NCI-H128 (cell line): ENCODE measurements around the gene CKMT1B.
"Not testable (repeated sequence)": the region's sequence is repeated elsewhere in the genome, so short reads cannot be mapped to it uniquely, and the experiment has no call there.

ENCODE experiments used
- DNase-seq: peaks from one replicate; lab custom pipeline; 2025; ENCODE audit not compliant: unreplicated experiment; lab: John Stamatoyannopoulos, UW

CKMT1B gene

GRCh38 chr15:43593328-43594190 lies at the start of gene CKMT1B:
TSS of gene CKMT1B (plus strand) at chr15:43594027. CDS start at chr15:43594219, 192 bp downstream.
- DNase-seq, result not testable (repeated sequence)

DNA sequence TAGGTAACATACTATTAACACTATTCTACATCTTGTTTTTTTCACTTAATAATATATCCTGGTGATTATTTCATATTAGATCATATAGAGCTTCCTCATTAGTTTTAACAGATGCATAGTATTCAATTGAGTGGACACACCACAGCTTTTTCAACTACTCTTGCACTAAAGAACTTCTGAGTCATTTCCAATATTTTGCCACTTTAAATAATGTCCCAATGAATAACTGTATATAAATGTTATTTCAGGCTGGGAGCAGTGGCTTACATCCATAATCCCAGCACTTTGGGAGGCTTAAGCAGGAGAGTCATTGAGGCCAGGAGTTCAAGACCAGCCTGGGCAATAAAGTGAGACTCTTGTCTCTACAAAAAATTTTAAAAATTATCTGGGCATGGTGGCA lies 49.6 kb upstream of the CKMT1B start:
- no peak for DNase-seq

GRCh38 chr15:43545426-43545825 lies 48.4 kb upstream of the CKMT1B start:
- DNase-seq, result no peak

DNA sequence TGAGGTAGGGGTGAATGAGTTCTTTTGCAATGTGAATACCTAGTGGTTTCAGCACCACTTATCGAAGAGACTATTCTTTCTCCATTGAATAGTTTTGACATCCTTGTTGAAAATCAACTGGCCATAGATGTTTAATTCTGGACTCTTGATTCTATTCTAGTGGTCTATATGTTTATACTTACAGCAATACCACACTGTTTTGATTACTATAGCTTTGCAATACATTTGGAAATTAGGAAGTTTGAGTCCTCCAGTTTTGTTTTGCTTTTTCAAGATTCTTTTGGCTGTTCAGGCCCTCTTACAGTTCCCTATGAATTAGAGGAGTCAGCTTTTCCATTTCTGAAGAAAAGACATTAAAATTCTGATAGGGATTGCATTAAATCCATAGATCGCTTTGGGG lies 46.3 kb upstream of the CKMT1B start:
- DNase-seq, result no peak

GRCh38 chr15:43550527-43551363 lies 43.1 kb upstream of the CKMT1B start:
- DNase-seq, result no peak

- no peak for DNase-seq
These were observed 41.6 kb upstream of the CKMT1B start for GRCh38 chr15:43552256-43552655.

DNA sequence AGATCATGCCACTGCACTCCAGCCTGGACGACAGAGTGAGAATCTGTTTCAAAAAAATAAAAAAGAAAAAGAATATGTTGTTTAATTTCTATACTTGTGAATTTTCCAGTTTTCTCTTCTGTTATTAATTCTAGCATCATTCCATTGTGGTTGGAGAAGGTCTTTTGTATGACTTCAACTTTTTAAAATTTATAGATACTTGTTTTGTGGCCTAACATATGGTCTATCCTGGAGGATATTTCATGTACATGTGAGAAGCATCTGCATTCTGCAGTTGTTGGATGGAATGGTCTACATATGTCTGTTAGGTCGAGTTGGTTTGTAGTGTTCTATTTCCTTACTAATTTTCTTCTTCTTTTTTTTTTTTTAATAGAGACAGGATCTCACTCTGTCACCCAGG lies 40.8 kb upstream of the CKMT1B start:
- DNase-seq, result no peak

DNA sequence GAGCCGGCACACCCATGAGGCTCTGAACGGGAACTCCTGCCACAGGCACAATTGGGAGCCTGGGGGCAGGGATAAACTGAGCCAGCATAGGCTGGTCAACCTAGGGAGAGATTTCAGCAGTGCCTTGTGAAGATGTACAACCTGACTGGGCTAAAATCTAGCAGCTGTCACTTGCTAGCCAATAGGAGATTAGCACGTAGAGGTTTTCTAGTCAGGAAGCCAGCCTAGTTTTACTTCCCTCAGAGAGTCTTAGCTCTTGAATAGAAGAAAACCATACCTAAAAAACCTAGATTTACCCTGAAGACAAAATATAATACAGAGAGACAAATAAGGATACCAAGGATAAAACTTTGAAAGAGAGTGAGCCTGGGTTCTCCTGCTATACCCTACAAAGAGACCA lies 31.1 kb upstream of the CKMT1B start:
- not testable (repeated sequence) for DNase-seq

DNA sequence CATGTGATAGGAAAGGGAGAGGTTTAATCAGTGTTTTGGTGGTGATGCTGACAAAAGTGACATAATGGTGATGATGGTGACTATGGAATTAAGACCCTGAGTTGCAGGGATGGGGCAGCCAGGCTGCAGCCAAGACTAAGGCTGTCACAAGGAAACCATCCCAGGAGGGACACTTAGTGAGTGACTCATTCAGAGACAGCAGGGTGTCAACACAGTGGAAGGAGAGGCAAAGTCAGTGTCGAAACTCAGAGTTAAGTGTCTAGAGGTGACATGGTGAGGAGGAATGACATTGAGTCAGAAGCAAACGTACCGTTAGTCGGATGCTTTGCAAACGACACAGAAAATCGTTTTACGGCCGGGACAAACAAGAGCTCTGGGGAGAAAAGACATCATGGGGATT lies 30.0 kb upstream of the CKMT1B start:
- not testable (repeated sequence) for DNase-seq

GRCh38 chr15:43566615-43567014 lies 27.2 kb upstream of the CKMT1B start:
- DNase-seq, result not testable (repeated sequence)

- not testable (repeated sequence) for DNase-seq
These were observed 19.2 kb upstream of the CKMT1B start for GRCh38 chr15:43574607-43575006.

DNA sequence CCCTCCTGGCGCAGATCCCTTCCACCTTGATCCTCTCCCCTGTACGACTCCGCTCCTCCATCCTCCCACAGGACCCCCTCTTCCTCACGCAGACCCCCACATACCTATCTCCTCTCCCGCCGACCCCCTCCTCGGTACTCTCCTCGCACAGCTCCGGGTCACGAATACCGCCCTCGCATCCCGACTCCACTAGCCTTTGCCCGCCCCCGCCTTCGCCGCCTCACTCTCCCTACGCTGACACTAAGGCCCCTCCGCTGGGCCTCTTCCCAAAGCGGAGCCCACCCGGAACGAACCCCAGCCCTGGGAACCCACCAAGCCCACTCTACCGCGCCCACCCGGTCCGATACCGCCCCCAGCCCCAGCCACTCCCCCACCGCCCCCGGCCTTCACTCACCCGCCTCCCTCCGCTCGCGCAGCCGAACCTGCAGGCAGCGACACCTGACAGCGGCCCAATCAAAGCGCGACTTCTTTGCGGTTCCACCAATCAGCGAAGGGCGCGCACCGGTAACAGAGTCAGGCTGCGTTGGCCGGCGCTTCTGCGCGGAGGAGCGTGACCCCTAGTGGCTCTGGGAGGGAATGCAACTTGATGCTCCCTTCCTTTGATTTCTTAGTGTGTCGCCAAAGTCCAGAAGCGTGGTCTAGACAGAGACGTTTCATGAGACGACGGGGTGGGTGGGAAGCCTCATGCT lies 3.9 kb upstream of the CKMT1B start, which contains the start of gene PPIP5K1:
PPIP5K1 (minus strand) TSS at position 431 of the 689 bp plus-strand sequence. CDS start 5,704 bp downstream, outside the sequence.
- not testable (repeated sequence) for DNase-seq

GRCh38 chr15:43592841-43593240 lies 986 bp upstream of the CKMT1B start:
- DNase-seq, result not testable (repeated sequence)

- not testable (repeated sequence) for DNase-seq
These were observed 5.3 kb downstream of the CKMT1B start for GRCh38 chr15:43599131-43599530.

DNA sequence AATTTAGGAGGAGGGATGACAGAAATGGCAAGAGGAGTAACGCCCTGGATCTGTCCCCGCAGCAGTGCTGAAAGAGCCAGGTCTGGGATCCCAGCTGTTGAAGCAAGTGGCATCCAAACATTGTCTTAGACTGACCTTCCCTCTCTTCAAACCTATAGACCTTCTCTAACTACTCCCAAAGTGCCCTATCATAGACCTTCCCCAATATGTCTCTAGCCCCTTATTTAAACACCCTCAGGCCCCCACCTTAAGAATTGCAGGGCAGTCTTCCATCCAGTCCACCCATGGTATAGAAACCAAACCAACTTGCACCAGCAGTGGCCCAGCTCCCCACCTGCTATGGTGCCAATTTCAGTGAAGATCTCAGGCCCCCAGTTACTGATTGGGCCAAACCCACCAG lies 6.4 kb downstream of the CKMT1B start:
- DNase-seq, result not testable (repeated sequence)

- not testable (repeated sequence) for DNase-seq
These were observed 8.4 kb downstream of the CKMT1B start for GRCh38 chr15:43602233-43602632.

- DNase-seq, result not testable (repeated sequence)
These were observed 23.9 kb downstream of the CKMT1B start for GRCh38 chr15:43617750-43618149.

DNA sequence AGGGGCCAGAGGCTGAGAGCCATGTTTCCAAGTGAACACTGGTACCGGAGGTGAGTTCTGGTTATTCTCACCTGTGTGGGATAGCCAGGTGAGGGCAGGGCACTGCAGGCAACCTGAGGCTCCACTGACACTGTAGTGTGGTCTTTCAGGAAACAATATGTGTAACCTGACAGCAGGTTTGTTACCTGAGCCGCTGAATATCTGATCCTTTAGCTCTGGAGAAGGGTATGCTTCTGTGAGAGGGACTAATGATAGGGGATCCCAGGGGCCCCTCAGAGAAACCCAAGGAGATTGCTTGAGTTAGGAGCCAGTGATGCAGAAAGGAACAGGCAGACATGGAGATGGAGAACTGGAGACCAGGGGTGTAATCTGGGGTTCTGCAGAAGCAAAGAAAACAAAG lies 24.9 kb downstream of the CKMT1B start, which contains the start of gene STRC:
STRC (minus strand) TSS at position 101 of the 400 bp plus-strand sequence; CDS start at position 23, 78 bp downstream.
- not testable (repeated sequence) for DNase-seq

GRCh38 chr15:43622068-43622799 lies 28.4 kb downstream of the CKMT1B start:
- DNase-seq, result not testable (repeated sequence)

DNA sequence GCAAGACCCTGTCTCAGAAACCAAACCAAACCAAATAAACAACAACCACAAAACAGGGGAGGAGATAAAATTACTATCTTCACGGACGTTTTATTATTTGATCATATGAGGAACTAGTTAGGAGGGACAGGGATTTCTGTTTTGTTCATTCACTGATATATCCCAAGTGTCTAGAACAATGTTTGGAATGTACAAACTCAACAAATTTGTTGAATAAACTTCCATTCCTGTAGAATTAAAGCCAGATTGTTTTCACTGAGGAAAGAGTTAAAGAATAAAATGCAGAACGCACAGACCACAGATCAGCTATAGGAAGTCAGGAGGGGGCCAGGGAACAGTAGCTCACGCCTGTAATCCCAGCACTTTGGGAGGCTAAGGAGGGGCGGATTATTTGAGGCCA lies 31.3 kb downstream of the CKMT1B start:
- DNase-seq, result no peak
